Activated T-helper 1 cell treated with anti-CD3 and anti-CD28 coated beads, Interleukin-12 subunit alpha, Interleukin-12 subunit beta, Interleukin-2, Interleukin-4 antibody, amounts not matched to agents 30 ng/mL and 10 ng/mL and 1 ng/mL, durations not matched to agents 14 hours and 24 hours and 36 hours (primary cell): ENCODE results near the gene RASGEF1C. TPM values are rescaled to one million over a fixed set of nuclear protein-coding genes. Genes with fewer than 3 reads are reported as not detected.

Experiments used
- DNase-seq: peaks from one replicate; pipeline ENCODE4 v3.0.0; 2021; ENCODE audit warnings: low spot score
- H3K27ac Mint-ChIP-seq: one replicate; pipeline ENCODE4 v1.8.0; 2021; ENCODE audit warnings: mild to moderate bottlenecking, mixed read lengths
- H3K27me3 Mint-ChIP-seq: one replicate; pipeline ENCODE4 v1.8.0; 2022; ENCODE audit warnings: mild to moderate bottlenecking, moderate library complexity, mixed read lengths; ENCODE audit not compliant: insufficient read depth
- H3K36me3 Mint-ChIP-seq: one replicate; pipeline ENCODE4 v1.8.0; 2021; ENCODE audit warnings: low read depth, mixed read lengths
- H3K4me1 Mint-ChIP-seq: one replicate; pipeline ENCODE4 v1.8.0; 2021; ENCODE audit warnings: low read depth, mixed read lengths
- H3K4me3 Mint-ChIP-seq: one replicate; pipeline ENCODE4 v1.8.0; 2021; ENCODE audit warnings: mild to moderate bottlenecking, moderate library complexity, mixed read lengths
- H3K9me3 Mint-ChIP-seq: one replicate; pipeline ENCODE4 v1.8.0; 2021; ENCODE audit warnings: mixed read lengths
- intact Hi-C: fragments of 100-400 bp; cut with micrococcal nuclease; formaldehyde crosslinking; loops from one replicate; pipeline ENCODE4 v1.15.1; 2024
- total RNA-seq: library from RNA; stranded (reverse); gene quantifications from 2 replicates; pipeline ENCODE4 v1.2.3, GENCODE V29; 2022

Gene RASGEF1C
- total RNA-seq, 1 donor from 2014 or later = not detected

GRCh38 chr5:180107005-180107404, 102.0 kb downstream of the RASGEF1C start:
- DNase-seq = no peak
- Mint-ChIP-seq H3K9me3 (peaks cover 19% of the 10 kb centered on the region), H3K4me3 (no peak overlapping the region), H3K27me3 (no peaks in the 10 kb centered on the region), H3K27ac (no peak overlapping the region), H3K36me3 (no peaks in the 10 kb centered on the region), H3K4me1 (no peaks in the 10 kb centered on the region)
- intact Hi-C loops = no loop called here

- Mint-ChIP-seq H3K9me3 (peaks cover 19% of the 10 kb centered on the region), H3K27me3 (no peaks in the 10 kb centered on the region), H3K36me3 (no peaks in the 10 kb centered on the region), H3K4me3 (no peak overlapping the region), H3K27ac (no peak overlapping the region), H3K4me1 (no peaks in the 10 kb centered on the region)
- intact Hi-C loops = no loop called here
- DNase-seq = no peak
These were observed 103.1 kb downstream of the RASGEF1C start for GRCh38 chr5:180105827-180106312.

GRCh38 chr5:180104168-180104530, 104.9 kb downstream of the RASGEF1C start:
- peaks cover 19% of the 10 kb centered on the region for H3K9me3 Mint-ChIP-seq
- H3K36me3 Mint-ChIP-seq = no peaks in the 10 kb centered on the region
- no peaks in the 10 kb centered on the region for H3K27me3 Mint-ChIP-seq

GRCh38 chr5:180103487-180104167, 105.4 kb downstream of the RASGEF1C start:
- Mint-ChIP-seq H3K36me3 (no peaks in the 10 kb centered on the region), H3K27me3 (no peaks in the 10 kb centered on the region), H3K9me3 (peaks cover 18% of the 10 kb centered on the region), H3K4me3 (no peak overlapping the region), H3K27ac (no peak overlapping the region), H3K4me1 (no peaks in the 10 kb centered on the region)
- intact Hi-C loops = no loop called here
- DNase-seq = no peak

More at GRCh38 chr5:180104168-180104530, 104.9 kb downstream of the RASGEF1C start:
- Mint-ChIP-seq H3K4me1 (no peaks in the 10 kb centered on the region), H3K27ac (no peak overlapping the region), H3K4me3 (no peak overlapping the region)
- DNase-seq = no peak
- intact Hi-C loops = no loop called here

GRCh38 chr5:180102636-180103035, 106.4 kb downstream of the RASGEF1C start:
- Mint-ChIP-seq H3K36me3 (no peaks in the 10 kb centered on the region), H3K4me3 (no peak overlapping the region), H3K9me3 (peaks cover 14% of the 10 kb centered on the region), H3K4me1 (no peaks in the 10 kb centered on the region), H3K27ac (no peak overlapping the region), H3K27me3 (no peaks in the 10 kb centered on the region)
- no peak for DNase-seq
- intact Hi-C loops = no loop called here

- intact Hi-C loops = no loop called here
- Mint-ChIP-seq H3K36me3 (no peaks in the 10 kb centered on the region), H3K4me3 (no peak overlapping the region), H3K27me3 (peaks cover 1% of the 10 kb centered on the region), H3K9me3 (peaks cover 6% of the 10 kb centered on the region), H3K4me1 (no peaks in the 10 kb centered on the region), H3K27ac (no peak overlapping the region)
- DNase-seq = no peak
These were observed 107.4 kb downstream of the RASGEF1C start for GRCh38 chr5:180101451-180102105.

GRCh38 chr5:180100621-180101450, 108.2 kb downstream of the RASGEF1C start:
- Mint-ChIP-seq H3K9me3 (no peaks in the 10 kb centered on the region), H3K4me3 (no peak overlapping the region), H3K4me1 (no peaks in the 10 kb centered on the region), H3K27me3 (peaks cover 1% of the 10 kb centered on the region), H3K36me3 (no peaks in the 10 kb centered on the region), H3K27ac (no peak overlapping the region)
- DNase-seq = no peak
- intact Hi-C loops = no loop called here

GRCh38 chr5:180099733-180100611, 109.0 kb downstream of the RASGEF1C start:
- H3K9me3 Mint-ChIP-seq = no peaks in the 10 kb centered on the region
- peaks cover 3% of the 10 kb centered on the region for H3K27me3 Mint-ChIP-seq
- no peak overlapping the region for H3K27ac Mint-ChIP-seq
- intact Hi-C loops = no loop called here
- no peak for DNase-seq
- H3K36me3 Mint-ChIP-seq = no peaks in the 10 kb centered on the region
- no peak overlapping the region for H3K4me3 Mint-ChIP-seq
- no peaks in the 10 kb centered on the region for H3K4me1 Mint-ChIP-seq

- H3K9me3 Mint-ChIP-seq = no peaks in the 10 kb centered on the region
These were observed 109.8 kb downstream of the RASGEF1C start for GRCh38 chr5:180098991-180099732.

GRCh38 chr5:180098526-180098925, 110.5 kb downstream of the RASGEF1C start:
- H3K9me3 Mint-ChIP-seq = no peaks in the 10 kb centered on the region
- no peak overlapping the region for H3K27ac Mint-ChIP-seq
- DNase-seq = no peak
- H3K27me3 Mint-ChIP-seq = peaks cover 3% of the 10 kb centered on the region
- no peaks in the 10 kb centered on the region for H3K4me1 Mint-ChIP-seq
- intact Hi-C loops = no loop called here
- H3K4me3 Mint-ChIP-seq = no peak overlapping the region
- H3K36me3 Mint-ChIP-seq = no peaks in the 10 kb centered on the region

More at GRCh38 chr5:180098991-180099732, 109.8 kb downstream of the RASGEF1C start:
- Mint-ChIP-seq H3K27ac (no peak overlapping the region), H3K36me3 (no peaks in the 10 kb centered on the region), H3K4me3 (no peak overlapping the region), H3K27me3 (peaks cover 3% of the 10 kb centered on the region), H3K4me1 (no peaks in the 10 kb centered on the region)
- DNase-seq = no peak
- intact Hi-C loops = no loop called here

GRCh38 chr5:180097926-180098325, 111.1 kb downstream of the RASGEF1C start:
- no peaks in the 10 kb centered on the region for H3K4me1 Mint-ChIP-seq
- H3K4me3 Mint-ChIP-seq = no peak overlapping the region
- intact Hi-C loops = no loop called here
- peaks cover 5% of the 10 kb centered on the region for H3K27me3 Mint-ChIP-seq
- H3K36me3 Mint-ChIP-seq = no peaks in the 10 kb centered on the region
- H3K27ac Mint-ChIP-seq = no peak overlapping the region
- H3K9me3 Mint-ChIP-seq = no peaks in the 10 kb centered on the region
- DNase-seq = no peak
